CD4-positive, alpha-beta T cell (primary cell): ENCODE results near the gene MYH14. TPM values are rescaled to one million over a fixed set of nuclear protein-coding genes. Genes with fewer than 3 reads are reported as not detected.

Experiments
- ATAC-seq: fragments of 200-7000 bp; cut with Tn5 transposase; one replicate; pipeline ENCODE4 v1.10.0; 2022; ENCODE audit warnings: mild to moderate bottlenecking; ENCODE audit not compliant: poor library complexity
- CTCF ChIA-PET: fragments of 350-600 bp; sonication (Branson Sonifier 250); formaldehyde crosslinking; loops from one replicate; lab custom pipeline; 2021; ENCODE audit warnings: antibody characterized with exemption, inconsistent platforms; lab: Charles Lee
- POLR2A ChIA-PET: fragments of 350-600 bp; sonication (Branson Sonifier 250); formaldehyde crosslinking; loops from one replicate; lab custom pipeline; 2021; ENCODE audit warnings: antibody characterized with exemption, inconsistent platforms; lab: Charles Lee
- DNase-seq, 14 experiments: peaks; one replicate each; pipeline ENCODE4 v3.0.0-alpha.2; 2013 to 2020; ENCODE audit warnings: mixed read lengths in 2 of 14
- H3K27ac ChIP-seq, 2 donors: one replicate each; pipeline versions ENCODE4 v1.5.1 to v1.7.0; 2013; ENCODE audit warnings: low read length in 2 of 2, low read depth in 1 of 2, mild to moderate bottlenecking in 1 of 2
- H3K27me3 ChIP-seq, 2 experiments: 1 replicate in 1 of 2; 2 replicates in 1 of 2; pipeline versions ENCODE4 v1.6.1 to v1.7.0; 2013; ENCODE audit warnings: low read length in 2 of 2, control low read depth in 1 of 2, mild to moderate bottlenecking in 1 of 2, moderate library complexity in 1 of 2; ENCODE audit not compliant: insufficient read depth in 2 of 2, control insufficient read depth in 1 of 2
- H3K36me3 ChIP-seq: one replicate; pipeline ENCODE4 v1.6.1; 2013; ENCODE audit warnings: low read length, control low read depth; ENCODE audit not compliant: insufficient read depth
- H3K4me1 ChIP-seq: one replicate; pipeline ENCODE4 v1.6.1; 2013; ENCODE audit warnings: low read length, control low read depth; ENCODE audit not compliant: insufficient read depth
- H3K4me3 ChIP-seq: one replicate; pipeline ENCODE4 v1.5.1; 2013; ENCODE audit warnings: mild to moderate bottlenecking, low read length, moderate library complexity
- H3K9me3 ChIP-seq, 2 experiments: 1 replicate in 1 of 2; 2 replicates in 1 of 2; pipeline versions ENCODE4 v1.6.1 to v1.7.0; 2013; ENCODE audit warnings: low read length in 2 of 2, mild to moderate bottlenecking in 2 of 2, control low read depth in 1 of 2, moderate library complexity in 1 of 2; ENCODE audit not compliant: control insufficient read depth in 1 of 2, insufficient read depth in 1 of 2
- H3K27ac Mint-ChIP-seq: one replicate; pipeline ENCODE4 v1.8.0; 2020; ENCODE audit warnings: mixed read lengths
- H3K27me3 Mint-ChIP-seq: one replicate; pipeline ENCODE4 v1.8.0; 2021; ENCODE audit warnings: mixed read lengths
- H3K36me3 Mint-ChIP-seq: one replicate; pipeline ENCODE4 v1.8.0; 2021; ENCODE audit warnings: low read depth, mixed read lengths
- H3K4me1 Mint-ChIP-seq: one replicate; pipeline ENCODE4 v1.8.0; 2021; ENCODE audit warnings: low read depth, mixed read lengths
- H3K4me3 Mint-ChIP-seq: one replicate; pipeline ENCODE4 v1.8.0; 2020; ENCODE audit warnings: mild to moderate bottlenecking, mixed read lengths
- H3K9me3 Mint-ChIP-seq: one replicate; pipeline ENCODE4 v1.8.0; 2020; ENCODE audit warnings: mixed read lengths
- intact Hi-C, 2 experiments: fragments of 100-400 bp; cut with DNase I in 1 of 2; cut with micrococcal nuclease in 1 of 2; formaldehyde crosslinking; loops; one replicate each; pipeline versions ENCODE4 v1.15.1 to v1.9.0; 2023 to 2025; cut with DNase I, micrococcal nuclease
- total RNA-seq, 174 experiments: library from RNA in 2 of 174; stranded (reverse) in 2 of 174; gene quantifications; one replicate each; pipeline ENCODE4 v1.2.3 and lab custom pipeline; 2021 to 2026
- TF ChIP-seq, protein P1 (sequence below): fragments of 200-600 bp; IDR thresholded peaks from one replicate; pipeline ENCODE4 v1.8.0; 2022; ENCODE audit warnings: antibody characterized with exemption, mild to moderate bottlenecking

Gene MYH14
- total RNA-seq, 2 experiments from 2014 or later = not detected

DNA sequence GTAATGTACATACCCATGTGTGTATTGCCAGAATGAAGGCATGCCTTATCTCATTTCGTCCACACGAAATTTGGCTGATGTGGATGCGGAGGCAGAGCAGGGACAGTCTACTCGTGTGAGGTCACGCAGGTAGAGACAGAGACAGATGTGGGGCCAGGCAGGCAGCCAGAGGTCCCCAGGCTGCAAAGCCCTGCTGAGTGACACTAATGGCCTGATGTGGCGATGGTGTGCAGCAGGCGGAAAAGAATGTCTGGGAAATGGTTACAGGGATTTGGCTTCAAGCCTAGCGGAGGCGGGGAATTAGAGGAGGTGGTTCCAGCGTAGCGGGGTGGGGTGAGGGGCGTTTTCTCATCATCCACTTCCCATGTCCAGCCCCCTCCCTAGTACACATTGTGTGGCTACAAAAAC, 36.1 kb upstream of the MYH14 start:
- Mint-ChIP-seq H3K27me3 (peaks cover 48% of the 10 kb centered on the region), H3K4me3 (no peak overlapping the region), H3K36me3 (no peaks in the 10 kb centered on the region), H3K27ac (no peak overlapping the region), H3K4me1 (no peaks in the 10 kb centered on the region), H3K9me3 (no peaks in the 10 kb centered on the region)
- H3K27me3 ChIP-seq = peaks cover 7 to 27% of the 10 kb centered on the region in 2 experiments
- no peak for ATAC-seq
- CTCF ChIA-PET = no interaction called here
- intact Hi-C loops = no loop called here
- peaks cover 0 to 20% of the 10 kb centered on the region in 2 experiments for H3K9me3 ChIP-seq
- no peak overlapping the region for H3K4me3 ChIP-seq
- TF ChIP-seq, protein P1, sequence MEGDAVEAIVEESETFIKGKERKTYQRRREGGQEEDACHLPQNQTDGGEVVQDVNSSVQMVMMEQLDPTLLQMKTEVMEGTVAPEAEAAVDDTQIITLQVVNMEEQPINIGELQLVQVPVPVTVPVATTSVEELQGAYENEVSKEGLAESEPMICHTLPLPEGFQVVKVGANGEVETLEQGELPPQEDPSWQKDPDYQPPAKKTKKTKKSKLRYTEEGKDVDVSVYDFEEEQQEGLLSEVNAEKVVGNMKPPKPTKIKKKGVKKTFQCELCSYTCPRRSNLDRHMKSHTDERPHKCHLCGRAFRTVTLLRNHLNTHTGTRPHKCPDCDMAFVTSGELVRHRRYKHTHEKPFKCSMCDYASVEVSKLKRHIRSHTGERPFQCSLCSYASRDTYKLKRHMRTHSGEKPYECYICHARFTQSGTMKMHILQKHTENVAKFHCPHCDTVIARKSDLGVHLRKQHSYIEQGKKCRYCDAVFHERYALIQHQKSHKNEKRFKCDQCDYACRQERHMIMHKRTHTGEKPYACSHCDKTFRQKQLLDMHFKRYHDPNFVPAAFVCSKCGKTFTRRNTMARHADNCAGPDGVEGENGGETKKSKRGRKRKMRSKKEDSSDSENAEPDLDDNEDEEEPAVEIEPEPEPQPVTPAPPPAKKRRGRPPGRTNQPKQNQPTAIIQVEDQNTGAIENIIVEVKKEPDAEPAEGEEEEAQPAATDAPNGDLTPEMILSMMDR = no peak
- H3K36me3 ChIP-seq = no peaks in the 10 kb centered on the region
- H3K27ac ChIP-seq = no peak overlapping the region
- no peak for DNase-seq
- H3K4me1 ChIP-seq = no peaks in the 10 kb centered on the region
- POLR2A ChIA-PET = no interaction called here

DNA sequence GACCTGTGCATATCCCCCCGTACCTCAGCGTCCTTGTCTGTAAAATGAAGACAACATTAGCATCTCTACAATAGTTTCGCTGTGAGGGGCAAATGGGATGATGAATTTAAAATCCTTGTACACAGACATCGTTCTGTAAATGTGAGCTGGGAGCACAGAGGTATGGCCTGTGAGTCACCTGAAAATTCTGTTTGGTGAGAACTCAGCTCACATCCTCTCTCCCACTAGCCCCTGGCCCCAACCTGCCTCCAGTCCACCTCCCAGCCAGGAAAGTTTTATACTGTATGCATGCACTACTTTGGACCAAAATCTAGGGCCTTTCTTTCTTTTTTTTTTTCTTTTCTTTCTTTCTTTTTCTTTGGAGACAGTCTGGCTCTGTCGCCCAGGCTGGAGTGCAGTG, 31.7 kb upstream of the MYH14 start:
- POLR2A ChIA-PET = no interaction called here
- H3K4me1 Mint-ChIP-seq = no peaks in the 10 kb centered on the region
- H3K9me3 Mint-ChIP-seq = no peaks in the 10 kb centered on the region
- intact Hi-C loops = no loop called here
- no peaks in the 10 kb centered on the region for H3K36me3 Mint-ChIP-seq
- DNase-seq (no peak), ATAC-seq (no peak)
- H3K4me3 ChIP-seq = no peak overlapping the region
- H3K4me3 Mint-ChIP-seq = no peak overlapping the region
- H3K9me3 ChIP-seq = peaks cover 0 to 7% of the 10 kb centered on the region in 2 experiments
- H3K27ac Mint-ChIP-seq = no peak overlapping the region
- peaks cover 39% of the 10 kb centered on the region for H3K27me3 Mint-ChIP-seq
- no peaks in the 10 kb centered on the region for H3K4me1 ChIP-seq
- H3K27ac ChIP-seq = no peak overlapping the region
- H3K27me3 ChIP-seq = peaks cover 4 to 13% of the 10 kb centered on the region in 2 experiments
- CTCF ChIA-PET = no interaction called here
- no peaks in the 10 kb centered on the region for H3K36me3 ChIP-seq
- TF ChIP-seq, protein P1 = no peak

DNA sequence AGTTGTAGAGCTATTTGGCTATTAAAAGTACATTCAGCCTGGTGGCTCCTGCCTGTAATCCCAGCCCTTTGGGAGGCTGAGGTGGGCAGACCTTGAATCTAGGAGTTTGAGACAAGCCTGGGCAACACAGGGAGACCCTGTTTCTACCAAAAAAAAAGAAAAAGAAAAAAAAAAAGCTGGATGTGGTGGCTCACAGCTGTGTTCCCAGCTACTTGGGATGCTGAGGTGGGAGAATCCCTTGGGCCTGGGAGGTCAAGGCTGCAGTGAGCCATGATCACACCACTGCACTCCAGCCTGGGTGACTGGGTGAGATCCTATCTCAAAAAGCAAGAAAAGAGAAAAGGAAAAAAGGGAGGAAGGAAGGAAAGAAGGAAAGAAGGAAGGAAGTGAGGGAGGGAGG, 30.7 kb upstream of the MYH14 start:
- POLR2A ChIA-PET = no interaction called here
- H3K27me3 Mint-ChIP-seq = peaks cover 32% of the 10 kb centered on the region
- intact Hi-C loops = no loop called here
- no peaks in the 10 kb centered on the region for H3K9me3 Mint-ChIP-seq
- TF ChIP-seq, protein P1 = no peak
- no peaks in the 10 kb centered on the region for H3K4me1 ChIP-seq
- H3K27ac Mint-ChIP-seq = no peak overlapping the region
- CTCF ChIA-PET = no interaction called here
- H3K4me3 ChIP-seq = no peak overlapping the region
- no peaks in the 10 kb centered on the region for H3K36me3 ChIP-seq
- ATAC-seq (no peak), DNase-seq (no peak)
- H3K4me3 Mint-ChIP-seq = no peak overlapping the region
- H3K36me3 Mint-ChIP-seq = no peaks in the 10 kb centered on the region
- H3K27ac ChIP-seq = no peak overlapping the region
- H3K9me3 ChIP-seq = peaks cover 0 to 12% of the 10 kb centered on the region in 2 experiments
- H3K4me1 Mint-ChIP-seq = no peaks in the 10 kb centered on the region
- H3K27me3 ChIP-seq = peaks cover 2 to 8% of the 10 kb centered on the region in 2 experiments
